ENCODE measurements around the gene ALK. TPM values are rescaled to one million over a fixed set of nuclear protein-coding genes. Genes with fewer than 3 reads are reported as not detected.

Gene ALK
- total RNA-seq, 1 experiment from 2014 or later: 0.87 TPM

DNA sequence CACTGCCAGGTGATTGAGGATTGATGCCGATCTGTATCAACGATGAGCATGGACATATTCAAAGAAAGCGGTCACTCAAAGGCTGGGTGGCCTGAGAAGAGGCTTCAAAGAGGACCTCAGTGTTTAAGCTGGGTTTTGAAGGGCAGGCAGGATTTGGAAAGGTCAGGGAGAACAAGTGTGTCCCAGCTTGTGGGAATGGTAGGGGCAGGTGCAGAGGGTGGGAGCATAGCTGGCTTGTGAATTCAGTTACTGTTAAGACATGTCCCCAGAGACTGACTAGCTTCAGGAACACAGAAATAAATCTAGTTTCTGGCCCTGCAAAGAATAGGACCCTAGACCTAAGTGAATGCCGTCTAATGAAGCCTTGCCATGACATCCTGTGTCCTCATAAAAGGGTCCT lies 442.7 kb downstream of the ALK start:
- Histone ChIP-seq H3K4me3 (ENCODE audit: low read length) (no peak overlapping the region), H3K36me3 (ENCODE audit: low read depth, low read length) (no peaks in the 10 kb centered on the region), H3K9me3 (ENCODE audit: low read length) (no peaks in the 10 kb centered on the region), H3K27ac (ENCODE audit: low read length) (no peak overlapping the region), H3K4me1 (ENCODE audit: insufficient read depth, low read length) (no peaks in the 10 kb centered on the region), H3K4me2 (ENCODE audit: low read length) (no peak overlapping the region), H3F3A (ENCODE audit: low read length, unreplicated experiment) (no peaks in the 10 kb centered on the region), H3K9ac (ENCODE audit: low read length) (no peak overlapping the region), H4K20me1 (ENCODE audit: low read length) (no peaks in the 10 kb centered on the region), H2AFZ (ENCODE audit: low read length) (no peak overlapping the region), H3K9me2 (replicated peaks; ENCODE audit: low read length) (no peaks in the 10 kb centered on the region), H3K27me3 (ENCODE audit: low read length) (no peaks in the 10 kb centered on the region), H3K79me2 (ENCODE audit: low read length) (no peaks in the 10 kb centered on the region)
- ChIA-PET POLR2A (ENCODE audit: unreplicated experiment) (no interaction called here), CTCF (no interaction called here)
- ATAC-seq (no peak), DNase-seq (no peak)
- no peak for TF ChIP-seq EZH2phosphoT487 (IDR thresholded peaks at IDR 0.05; ENCODE audit: borderline replicate concordance, low read length)
- TF ChIP-seq EZH2 (IDR thresholded peaks at IDR 0.05; ENCODE audit: low read length, unreplicated experiment): no peak
- TF ChIP-seq, protein P1, sequence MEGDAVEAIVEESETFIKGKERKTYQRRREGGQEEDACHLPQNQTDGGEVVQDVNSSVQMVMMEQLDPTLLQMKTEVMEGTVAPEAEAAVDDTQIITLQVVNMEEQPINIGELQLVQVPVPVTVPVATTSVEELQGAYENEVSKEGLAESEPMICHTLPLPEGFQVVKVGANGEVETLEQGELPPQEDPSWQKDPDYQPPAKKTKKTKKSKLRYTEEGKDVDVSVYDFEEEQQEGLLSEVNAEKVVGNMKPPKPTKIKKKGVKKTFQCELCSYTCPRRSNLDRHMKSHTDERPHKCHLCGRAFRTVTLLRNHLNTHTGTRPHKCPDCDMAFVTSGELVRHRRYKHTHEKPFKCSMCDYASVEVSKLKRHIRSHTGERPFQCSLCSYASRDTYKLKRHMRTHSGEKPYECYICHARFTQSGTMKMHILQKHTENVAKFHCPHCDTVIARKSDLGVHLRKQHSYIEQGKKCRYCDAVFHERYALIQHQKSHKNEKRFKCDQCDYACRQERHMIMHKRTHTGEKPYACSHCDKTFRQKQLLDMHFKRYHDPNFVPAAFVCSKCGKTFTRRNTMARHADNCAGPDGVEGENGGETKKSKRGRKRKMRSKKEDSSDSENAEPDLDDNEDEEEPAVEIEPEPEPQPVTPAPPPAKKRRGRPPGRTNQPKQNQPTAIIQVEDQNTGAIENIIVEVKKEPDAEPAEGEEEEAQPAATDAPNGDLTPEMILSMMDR (conservative IDR thresholded peaks at IDR 0.05; ENCODE audit: low read depth, low read length): no peak
- intact Hi-C loops (cut with micrococcal nuclease): no loop called here
- BruUV-seq (replicated peaks): no TSS peak

DNA sequence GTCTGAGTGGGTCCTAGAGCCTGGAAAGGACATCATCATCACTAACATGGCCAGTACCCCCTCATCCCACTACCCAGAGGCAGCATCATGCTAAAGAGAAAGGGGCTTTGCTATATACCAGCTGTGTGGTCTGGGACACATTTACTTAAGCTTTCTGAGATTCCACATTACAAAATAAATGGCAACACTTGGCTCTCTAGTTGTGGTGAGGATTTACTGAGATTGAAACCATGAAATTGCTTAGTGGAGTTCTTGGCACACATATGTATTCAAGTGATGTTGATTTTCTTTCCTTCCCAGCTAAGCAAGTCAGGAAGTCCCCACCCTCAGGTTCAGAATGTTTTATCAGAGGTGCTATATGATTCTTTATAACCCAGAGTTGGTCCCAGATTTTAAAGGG lies 444.2 kb downstream of the ALK start:
- no peaks in the 10 kb centered on the region for H3K27me3 ChIP-seq (ENCODE audit: low read length)
- no peak for ATAC-seq
- no TSS peak for BruUV-seq (replicated peaks)

GRCh38 chr2:29475499-29475898 lies 445.9 kb downstream of the ALK start:
- TF ChIP-seq EZH2 (IDR thresholded peaks at IDR 0.05; ENCODE audit: low read length, unreplicated experiment): no peak
- TF ChIP-seq, protein P1 (conservative IDR thresholded peaks at IDR 0.05; ENCODE audit: low read depth, low read length): no peak
- no peak for TF ChIP-seq EZH2phosphoT487 (IDR thresholded peaks at IDR 0.05; ENCODE audit: borderline replicate concordance, low read length)
- no peaks in the 10 kb centered on the region for H3K36me3 ChIP-seq (ENCODE audit: low read depth, low read length)
- no peak overlapping the region for H3K4me2 ChIP-seq (ENCODE audit: low read length)
- no peaks in the 10 kb centered on the region for H3K9me2 ChIP-seq (replicated peaks; ENCODE audit: low read length)
- no peak overlapping the region for H2AFZ ChIP-seq (ENCODE audit: low read length)
- no peak for ATAC-seq
- CTCF ChIA-PET: no interaction called here
- intact Hi-C loops (cut with micrococcal nuclease): no loop called here
- no peak overlapping the region for H3K4me3 ChIP-seq (ENCODE audit: low read length)
- H3K27ac ChIP-seq (ENCODE audit: low read length): no peak overlapping the region
- no peaks in the 10 kb centered on the region for H3K27me3 ChIP-seq (ENCODE audit: low read length)
- POLR2A ChIA-PET (ENCODE audit: unreplicated experiment): no interaction called here
- H3K9ac ChIP-seq (ENCODE audit: low read length): no peak overlapping the region
- no peaks in the 10 kb centered on the region for H3K79me2 ChIP-seq (ENCODE audit: low read length)
- H4K20me1 ChIP-seq (ENCODE audit: low read length): no peaks in the 10 kb centered on the region
- no peak for DNase-seq
- no peaks in the 10 kb centered on the region for H3K4me1 ChIP-seq (ENCODE audit: insufficient read depth, low read length)
- H3K9me3 ChIP-seq (ENCODE audit: low read length): no peaks in the 10 kb centered on the region
- no peaks in the 10 kb centered on the region for H3F3A ChIP-seq (ENCODE audit: low read length, unreplicated experiment)
- BruUV-seq (replicated peaks): no TSS peak

More for the DNA sequence above, 444.2 kb downstream of the ALK start:
- intact Hi-C loops (cut with micrococcal nuclease): no loop called here
- TF ChIP-seq, protein P1 (conservative IDR thresholded peaks at IDR 0.05; ENCODE audit: low read depth, low read length): no peak
- TF ChIP-seq EZH2 (IDR thresholded peaks at IDR 0.05; ENCODE audit: low read length, unreplicated experiment): no peak
- no peak for TF ChIP-seq EZH2phosphoT487 (IDR thresholded peaks at IDR 0.05; ENCODE audit: borderline replicate concordance, low read length)
- no peak overlapping the region for H3K9ac ChIP-seq (ENCODE audit: low read length)
- H2AFZ ChIP-seq (ENCODE audit: low read length): no peak overlapping the region
- POLR2A ChIA-PET (ENCODE audit: unreplicated experiment): no interaction called here
- no peak for DNase-seq
- H3K4me2 ChIP-seq (ENCODE audit: low read length): no peak overlapping the region
- no peaks in the 10 kb centered on the region for H3K4me1 ChIP-seq (ENCODE audit: insufficient read depth, low read length)
- H3K4me3 ChIP-seq (ENCODE audit: low read length): no peak overlapping the region
- H3K27ac ChIP-seq (ENCODE audit: low read length): no peak overlapping the region
- no peaks in the 10 kb centered on the region for H4K20me1 ChIP-seq (ENCODE audit: low read length)
- no peaks in the 10 kb centered on the region for H3K9me2 ChIP-seq (replicated peaks; ENCODE audit: low read length)
- H3K79me2 ChIP-seq (ENCODE audit: low read length): no peaks in the 10 kb centered on the region
- CTCF ChIA-PET: no interaction called here
- no peaks in the 10 kb centered on the region for H3F3A ChIP-seq (ENCODE audit: low read length, unreplicated experiment)
- H3K9me3 ChIP-seq (ENCODE audit: low read length): no peaks in the 10 kb centered on the region
- H3K36me3 ChIP-seq (ENCODE audit: low read depth, low read length): no peaks in the 10 kb centered on the region
